Panc1 (cell line): ENCODE data around the gene WRAP73. TPM values are rescaled to one million over a fixed set of nuclear protein-coding genes. Genes with fewer than 3 reads are reported as not detected.

Experiments
- ATAC-seq: fragments of 200-7000 bp; cut with Tn5 transposase; 2 replicates; pipeline ENCODE4 v1.9.1; 2020; ENCODE audit warnings: mild to moderate bottlenecking, moderate library complexity
- BruUV-seq: library from RNA; stranded (reverse); fragments of 400-500 nt; replicated peaks from 2 replicates; lab custom pipeline; 2021; lab: Mats Ljungman, UMichigan
- CTCF ChIA-PET: fragments of 300-600 bp; sonication (Branson Sonifier 250); formaldehyde crosslinking; loops from one replicate; lab custom pipeline; 2022; ENCODE audit warnings: antibody characterized with exemption; lab: Charles Lee
- POLR2A ChIA-PET: fragments of 300-600 bp; sonication (Branson Sonifier 250); formaldehyde crosslinking; loops from one replicate; lab custom pipeline; 2022; ENCODE audit warnings: antibody characterized with exemption; lab: Charles Lee
- DNase-seq: peaks from one replicate; pipeline ENCODE4 v3.0.0-alpha.2; 2010; ENCODE audit warnings: low read depth, low spot score
- H3K27ac ChIP-seq: 2 replicates; pipeline ENCODE4 v1.5.1; 2011; ENCODE audit warnings: mild to moderate bottlenecking, low read length, inconsistent platforms
- H3K27me3 ChIP-seq: fragments of 200-500 bp; sonication (Bioruptor generic); 2 replicates; pipeline ENCODE4 v1.6.0; 2014; ENCODE audit warnings: low read length, inconsistent platforms; ENCODE audit not compliant: control insufficient read depth, insufficient read depth
- H3K36me3 ChIP-seq: fragments of 200-500 bp; sonication (Bioruptor generic); 2 replicates; pipeline ENCODE4 v1.5.1; 2014; ENCODE audit warnings: inconsistent platforms, mild to moderate bottlenecking, low read length, moderate library complexity; ENCODE audit not compliant: control insufficient read depth, insufficient read depth
- H3K4me1 ChIP-seq: 2 replicates; pipeline ENCODE4 v1.5.1; 2011; ENCODE audit warnings: inconsistent platforms, mild to moderate bottlenecking, low read length, moderate library complexity; ENCODE audit not compliant: control insufficient read depth, insufficient read depth
- H3K4me3 ChIP-seq, 2 experiments: 2 replicates each; pipeline ENCODE4 v1.5.1; 2011 to 2012; ENCODE audit warnings: low read depth in 2 of 2, low read length in 2 of 2, mild to moderate bottlenecking in 2 of 2, inconsistent platforms in 1 of 2, moderate library complexity in 1 of 2
- H3K9me3 ChIP-seq: fragments of 200-500 bp; sonication (Bioruptor generic); 2 replicates; pipeline ENCODE4 v1.5.1; 2014; ENCODE audit warnings: low read depth, mild to moderate bottlenecking, inconsistent platforms, low read length, moderate library complexity; ENCODE audit not compliant: control insufficient read depth, insufficient read depth
- CTCF ChIP-seq: fragments of 450-650 bp; IDR thresholded peaks from 2 replicates; pipeline ENCODE4 v1.5.1; 2017; ENCODE audit warnings: mild to moderate bottlenecking
- POLR2AphosphoS5 ChIP-seq: IDR thresholded peaks from 2 replicates; pipeline ENCODE4 v1.6.1; 2012; ENCODE audit warnings: mild to moderate bottlenecking, low read depth, low read length, moderate library complexity
- REST ChIP-seq, 2 experiments: IDR thresholded peaks; 2 replicates each; pipeline ENCODE4 v1.6.1; 2011 to 2012; ENCODE audit warnings: low read depth in 2 of 2, control low read depth in 1 of 2, low read length in 1 of 2, mild to moderate bottlenecking in 1 of 2, moderate library complexity in 1 of 2; ENCODE audit not compliant: insufficient read depth in 1 of 2
- SIN3A ChIP-seq: IDR thresholded peaks from 2 replicates; pipeline ENCODE4 v1.6.1; 2012; ENCODE audit warnings: low read depth, mild to moderate bottlenecking, low read length, moderate library complexity, borderline replicate concordance; ENCODE audit not compliant: insufficient read depth
- TCF7L2 ChIP-seq: IDR thresholded peaks from 2 replicates; pipeline ENCODE4 v1.6.1; 2011; ENCODE audit warnings: mild to moderate bottlenecking, low read depth, low read length, inconsistent platforms
- in situ Hi-C: cut with HindIII; loops from 2 replicates; pipeline ENCODE4 v1.10.0; 2016; ENCODE audit warnings: low sequenced_read_pairs, low pct_unique_long_range_greater_than_20kb
- intact Hi-C: fragments of 100-400 bp; cut with micrococcal nuclease; formaldehyde crosslinking; loops from one replicate; pipeline ENCODE4 v1.10.0; 2022; ENCODE audit not compliant: unreplicated experiment
- total RNA-seq: library from RNA; stranded (reverse); gene quantifications from one replicate; pipeline ENCODE4 v1.2.1, GENCODE V29; 2021; ENCODE audit not compliant: unreplicated experiment

WRAP73 gene
- total RNA-seq, 1 experiment from 2014 or later, result 27.1 TPM

- DNase-seq, result no peak
- no peak for ATAC-seq
- in situ Hi-C loops, result no loop called here
- ChIA-PET CTCF (no interaction called here), POLR2A (no interaction called here)
- Histone ChIP-seq H3K36me3 (no peaks in the 10 kb centered on the region), H3K27me3 (no peaks in the 10 kb centered on the region), H3K27ac (no peak overlapping the region), H3K9me3 (no peaks in the 10 kb centered on the region), H3K4me1 (peaks cover 2% of the 10 kb centered on the region; the same call in 1 of the 2 replicates), H3K4me3 (no peak overlapping the region)
- BruUV-seq, result no TSS peak
- no peak for TF ChIP-seq CTCF
- no peak for TF ChIP-seq SIN3A
- TF ChIP-seq TCF7L2, result no peak
- no peak for TF ChIP-seq POLR2AphosphoS5
- TF ChIP-seq REST (IDR thresholded peaks at IDR 0.05; ENCODE audit: insufficient read depth in 1 of 2, low read depth in 2 of 2, low read length in 1 of 2), result no peak
- intact Hi-C loops, result no loop called here
Observed at GRCh38 chr1:3680488-3681230, 30.8 kb upstream of the WRAP73 start.

GRCh38 chr1:3679799-3680453, 30.0 kb upstream of the WRAP73 start:
- Histone ChIP-seq H3K4me1 (peaks cover 2% of the 10 kb centered on the region; the same call in 1 of the 2 replicates), H3K27ac (no peak overlapping the region), H3K27me3 (no peaks in the 10 kb centered on the region), H3K36me3 (no peaks in the 10 kb centered on the region), H3K4me3 (no peak overlapping the region), H3K9me3 (no peaks in the 10 kb centered on the region)
- in situ Hi-C loops (no loop called here), intact Hi-C loops (no loop called here)
- DNase-seq, result no peak
- BruUV-seq, result no TSS peak
- no peak for ATAC-seq
- CTCF ChIA-PET, result no interaction called here
- TF ChIP-seq POLR2AphosphoS5 (no peak), TCF7L2 (no peak), SIN3A (no peak), REST (IDR thresholded peaks at IDR 0.05; ENCODE audit: insufficient read depth in 1 of 2, low read depth in 2 of 2, low read length in 1 of 2) (no peak), CTCF (no peak)
- POLR2A ChIA-PET, result no interaction called here
